Type B pancreatic cell (in vitro differentiated cells): ENCODE measurements around the gene RGS21. TPM values are rescaled to one million over a fixed set of nuclear protein-coding genes. Genes with fewer than 3 reads are reported as not detected.

Source experiments
- DNase-seq: peaks from one replicate; pipeline ENCODE4 v3.0.0; 2021; ENCODE audit warnings: mixed read lengths; ENCODE audit not compliant: unreplicated experiment; ENCODE audit errors: extremely low spot score
- H3K27ac Mint-ChIP-seq: 2 replicates; pipeline ENCODE4 v1.8.0; 2021; ENCODE audit warnings: mild to moderate bottlenecking, mixed read lengths
- H3K27me3 Mint-ChIP-seq: 2 replicates; pipeline ENCODE4 v1.8.0; 2021; ENCODE audit warnings: mixed read lengths
- H3K36me3 Mint-ChIP-seq: 2 replicates; pipeline ENCODE4 v1.8.0; 2021; ENCODE audit warnings: mixed read lengths
- H3K4me1 Mint-ChIP-seq: one replicate; pipeline ENCODE4 v1.8.0; 2021; ENCODE audit warnings: mixed read lengths; ENCODE audit not compliant: unreplicated experiment
- H3K4me3 Mint-ChIP-seq: 2 replicates; pipeline ENCODE4 v1.8.0; 2021; ENCODE audit warnings: mild to moderate bottlenecking, mixed read lengths
- H3K9me3 Mint-ChIP-seq: 2 replicates; pipeline ENCODE4 v1.8.0; 2021; ENCODE audit warnings: mixed read lengths
- CTCF ChIP-seq: fragments of 200-600 bp; sonication (generic); conservative IDR thresholded peaks from 2 replicates; pipeline ENCODE4 v1.5.0; 2021; ENCODE audit warnings: antibody characterized with exemption, mild to moderate bottlenecking
- long read RNA-seq: library from polyadenylated mRNA; unstranded; transcript quantifications from one replicate; pipeline ENCODE4 v2.0.0, GENCODE V29; 2020
- total RNA-seq: library from RNA; stranded (reverse); gene quantifications from 2 replicates; pipeline ENCODE4 v1.2.1, GENCODE V29; 2021; ENCODE audit warnings: low replicate concordance

RGS21 gene
- not detected in 2 replicates for total RNA-seq
- long read RNA-seq = 0 reads

GRCh38 chr1:192316942-192317450 is at the start of gene RGS21:
TSS of gene RGS21 (plus strand) at chr1:192316992. CDS start at chr1:192343037, 26,045 bp downstream.
- no peak within 1 kb of the TSS for H3K27ac Mint-ChIP-seq
- H3K9me3 Mint-ChIP-seq = no peaks in the 10 kb centered on the region
- H3K36me3 Mint-ChIP-seq = no peaks in the 10 kb centered on the region
- H3K27me3 Mint-ChIP-seq = no peaks in the 10 kb centered on the region
- no peaks in the 10 kb centered on the region for H3K4me1 Mint-ChIP-seq
- no peak for TF ChIP-seq CTCF
- no peak within 1 kb of the TSS for H3K4me3 Mint-ChIP-seq
- no peak for DNase-seq

- Mint-ChIP-seq H3K9me3 (no peaks in the 10 kb centered on the region), H3K4me1 (no peaks in the 10 kb centered on the region), H3K36me3 (no peaks in the 10 kb centered on the region), H3K27ac (no peak overlapping the region), H3K4me3 (no peak overlapping the region), H3K27me3 (no peaks in the 10 kb centered on the region)
- DNase-seq = no peak
- no peak for TF ChIP-seq CTCF
Observed at GRCh38 chr1:192268468-192269052, 48.2 kb upstream of the RGS21 start.

GRCh38 chr1:192270398-192270797 is 46.4 kb upstream of the RGS21 start:
- Mint-ChIP-seq H3K4me1 (no peaks in the 10 kb centered on the region), H3K27ac (no peak overlapping the region), H3K36me3 (no peaks in the 10 kb centered on the region), H3K9me3 (no peaks in the 10 kb centered on the region), H3K27me3 (no peaks in the 10 kb centered on the region), H3K4me3 (no peak overlapping the region)
- TF ChIP-seq CTCF = no peak
- no peak for DNase-seq

GRCh38 chr1:192272732-192273131 is 44.1 kb upstream of the RGS21 start:
- DNase-seq = no peak
- no peak for TF ChIP-seq CTCF
- Mint-ChIP-seq H3K27me3 (no peaks in the 10 kb centered on the region), H3K36me3 (no peaks in the 10 kb centered on the region), H3K27ac (no peak overlapping the region), H3K4me3 (no peak overlapping the region), H3K9me3 (no peaks in the 10 kb centered on the region), H3K4me1 (no peaks in the 10 kb centered on the region)

- no peak for TF ChIP-seq CTCF
- no peaks in the 10 kb centered on the region for H3K36me3 Mint-ChIP-seq
- H3K4me3 Mint-ChIP-seq = no peak overlapping the region
Observed at GRCh38 chr1:192274588-192274987, 42.2 kb upstream of the RGS21 start.

GRCh38 chr1:192277635-192278034 is 39.2 kb upstream of the RGS21 start:
- no peaks in the 10 kb centered on the region for H3K36me3 Mint-ChIP-seq
- no peak for DNase-seq
- no peak for TF ChIP-seq CTCF
- H3K9me3 Mint-ChIP-seq = no peaks in the 10 kb centered on the region
- H3K4me3 Mint-ChIP-seq = no peak overlapping the region
- no peak overlapping the region for H3K27ac Mint-ChIP-seq
- no peaks in the 10 kb centered on the region for H3K4me1 Mint-ChIP-seq
- H3K27me3 Mint-ChIP-seq = no peaks in the 10 kb centered on the region

More at GRCh38 chr1:192274588-192274987, 42.2 kb upstream of the RGS21 start:
- Mint-ChIP-seq H3K9me3 (no peaks in the 10 kb centered on the region), H3K4me1 (no peaks in the 10 kb centered on the region), H3K27ac (no peak overlapping the region), H3K27me3 (no peaks in the 10 kb centered on the region)
- no peak for DNase-seq
